ENCODE measurements around the gene RRAD.

DNA sequence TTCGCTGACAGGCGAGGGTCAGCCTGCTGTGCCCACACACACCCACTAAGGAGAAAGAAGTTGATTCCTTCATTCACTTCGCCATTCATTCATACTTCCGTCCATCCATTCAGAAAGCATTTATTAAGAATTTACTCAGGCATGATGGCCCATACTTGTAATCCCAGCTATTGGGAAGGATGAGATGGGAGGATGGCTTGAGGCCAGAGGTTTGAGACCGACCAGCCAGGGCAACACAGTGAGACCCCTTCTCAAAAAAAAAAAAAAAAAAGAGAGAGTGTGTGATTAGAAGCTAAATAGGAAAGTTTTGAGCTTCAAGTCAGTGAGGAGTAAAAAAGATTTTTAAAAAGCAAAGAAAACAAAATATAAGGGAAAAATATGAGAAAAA is 18.7 kb upstream of the RRAD start:
- TF ChIP-seq, protein P1, sequence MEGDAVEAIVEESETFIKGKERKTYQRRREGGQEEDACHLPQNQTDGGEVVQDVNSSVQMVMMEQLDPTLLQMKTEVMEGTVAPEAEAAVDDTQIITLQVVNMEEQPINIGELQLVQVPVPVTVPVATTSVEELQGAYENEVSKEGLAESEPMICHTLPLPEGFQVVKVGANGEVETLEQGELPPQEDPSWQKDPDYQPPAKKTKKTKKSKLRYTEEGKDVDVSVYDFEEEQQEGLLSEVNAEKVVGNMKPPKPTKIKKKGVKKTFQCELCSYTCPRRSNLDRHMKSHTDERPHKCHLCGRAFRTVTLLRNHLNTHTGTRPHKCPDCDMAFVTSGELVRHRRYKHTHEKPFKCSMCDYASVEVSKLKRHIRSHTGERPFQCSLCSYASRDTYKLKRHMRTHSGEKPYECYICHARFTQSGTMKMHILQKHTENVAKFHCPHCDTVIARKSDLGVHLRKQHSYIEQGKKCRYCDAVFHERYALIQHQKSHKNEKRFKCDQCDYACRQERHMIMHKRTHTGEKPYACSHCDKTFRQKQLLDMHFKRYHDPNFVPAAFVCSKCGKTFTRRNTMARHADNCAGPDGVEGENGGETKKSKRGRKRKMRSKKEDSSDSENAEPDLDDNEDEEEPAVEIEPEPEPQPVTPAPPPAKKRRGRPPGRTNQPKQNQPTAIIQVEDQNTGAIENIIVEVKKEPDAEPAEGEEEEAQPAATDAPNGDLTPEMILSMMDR (IDR thresholded peaks at IDR 0.05; ENCODE audit: low read depth, low read length, missing input control), result no peak
- no peak for TF ChIP-seq REST (IDR thresholded peaks at IDR 0.05)
- TF ChIP-seq TAF1 (conservative IDR thresholded peaks at IDR 0.05), result no peak

Data from liver (tissue), 3 donors.